MM.1S (cell line): ENCODE measurements around the gene DOK1.

Source experiments
- DNase-seq: peaks from one replicate; pipeline ENCODE4 v3.0.0-alpha.2; 2015
- H2AFZ ChIP-seq: fragments of 300-600 bp; sonication (generic); 2 replicates; pipeline ENCODE4 v1.6.0; 2016; ENCODE audit warnings: antibody characterized with exemption, low read length
- H3F3A ChIP-seq: fragments of 300-600 bp; sonication (generic); 2 replicates; pipeline ENCODE4 v1.6.1; 2016; ENCODE audit warnings: mild to moderate bottlenecking, antibody characterized with exemption, low read length, moderate library complexity, mixed read lengths; ENCODE audit not compliant: insufficient read depth
- H3K27ac ChIP-seq: fragments of 300-600 bp; sonication (generic); 2 replicates; pipeline ENCODE4 v1.5.1; 2016; ENCODE audit warnings: mild to moderate bottlenecking, low read length
- H3K27me3 ChIP-seq: fragments of 300-600 bp; sonication (generic); replicated peaks from 2 replicates; pipeline ENCODE4 v1.6.0; 2016; ENCODE audit warnings: low read length; ENCODE audit not compliant: insufficient read depth
- H3K36me3 ChIP-seq: fragments of 300-600 bp; sonication (generic); replicated peaks from 2 replicates; pipeline ENCODE4 v1.6.1; 2016; ENCODE audit warnings: mild to moderate bottlenecking, low read length, mixed read lengths; ENCODE audit not compliant: insufficient read depth
- H3K4me1 ChIP-seq: fragments of 300-600 bp; sonication (generic); 2 replicates; pipeline ENCODE4 v1.6.1; 2016; ENCODE audit warnings: low read length, mixed read lengths
- H3K4me2 ChIP-seq: fragments of 300-600 bp; sonication (generic); 2 replicates; pipeline ENCODE4 v1.6.0; 2016; ENCODE audit warnings: low read depth, low read length
- H3K4me3 ChIP-seq: fragments of 300-600 bp; sonication (generic); 2 replicates; pipeline ENCODE4 v1.5.1; 2016; ENCODE audit warnings: low read length, mixed read lengths
- H3K79me2 ChIP-seq: fragments of 300-600 bp; sonication (generic); 2 replicates; pipeline ENCODE4 v1.6.1; 2016; ENCODE audit warnings: mixed run types, low read length, mixed read lengths
- H3K9ac ChIP-seq: fragments of 300-600 bp; sonication (generic); 2 replicates; pipeline ENCODE4 v1.6.1; 2016; ENCODE audit warnings: low read length, mixed read lengths
- H3K9me2 ChIP-seq: fragments of 300-600 bp; sonication (generic); replicated peaks from 2 replicates; pipeline ENCODE4 v1.6.1; 2016; ENCODE audit warnings: mild to moderate bottlenecking, low read length, mixed read lengths; ENCODE audit not compliant: insufficient read depth
- H3K9me3 ChIP-seq: fragments of 300-600 bp; sonication (generic); replicated peaks from 2 replicates; pipeline ENCODE4 v1.6.1; 2016; ENCODE audit warnings: mild to moderate bottlenecking, low read length, mixed read lengths; ENCODE audit not compliant: insufficient read depth
- H4K20me1 ChIP-seq: fragments of 300-600 bp; sonication (generic); 2 replicates; pipeline ENCODE4 v1.6.1; 2016; ENCODE audit warnings: mild to moderate bottlenecking, low read length, moderate library complexity, mixed read lengths; ENCODE audit not compliant: insufficient read depth
- CTCF ChIP-seq: fragments of 300-600 bp; sonication (generic); IDR thresholded peaks from 2 replicates; pipeline ENCODE4 v1.5.1; 2016; ENCODE audit warnings: antibody characterized with exemption, low read length, mixed read lengths
- EZH2 ChIP-seq: fragments of 300-600 bp; sonication (generic); optimal IDR thresholded peaks from 2 replicates; pipeline ENCODE3; 2017; ENCODE audit warnings: low read depth, mild to moderate bottlenecking, antibody characterized with exemption, low read length, mixed read lengths
- EZH2phosphoT487 ChIP-seq: fragments of 300-600 bp; sonication (generic); IDR thresholded peaks from 2 replicates; pipeline ENCODE4 v1.6.1; 2018; ENCODE audit warnings: antibody characterized with exemption, low read length

Gene DOK1

DNA sequence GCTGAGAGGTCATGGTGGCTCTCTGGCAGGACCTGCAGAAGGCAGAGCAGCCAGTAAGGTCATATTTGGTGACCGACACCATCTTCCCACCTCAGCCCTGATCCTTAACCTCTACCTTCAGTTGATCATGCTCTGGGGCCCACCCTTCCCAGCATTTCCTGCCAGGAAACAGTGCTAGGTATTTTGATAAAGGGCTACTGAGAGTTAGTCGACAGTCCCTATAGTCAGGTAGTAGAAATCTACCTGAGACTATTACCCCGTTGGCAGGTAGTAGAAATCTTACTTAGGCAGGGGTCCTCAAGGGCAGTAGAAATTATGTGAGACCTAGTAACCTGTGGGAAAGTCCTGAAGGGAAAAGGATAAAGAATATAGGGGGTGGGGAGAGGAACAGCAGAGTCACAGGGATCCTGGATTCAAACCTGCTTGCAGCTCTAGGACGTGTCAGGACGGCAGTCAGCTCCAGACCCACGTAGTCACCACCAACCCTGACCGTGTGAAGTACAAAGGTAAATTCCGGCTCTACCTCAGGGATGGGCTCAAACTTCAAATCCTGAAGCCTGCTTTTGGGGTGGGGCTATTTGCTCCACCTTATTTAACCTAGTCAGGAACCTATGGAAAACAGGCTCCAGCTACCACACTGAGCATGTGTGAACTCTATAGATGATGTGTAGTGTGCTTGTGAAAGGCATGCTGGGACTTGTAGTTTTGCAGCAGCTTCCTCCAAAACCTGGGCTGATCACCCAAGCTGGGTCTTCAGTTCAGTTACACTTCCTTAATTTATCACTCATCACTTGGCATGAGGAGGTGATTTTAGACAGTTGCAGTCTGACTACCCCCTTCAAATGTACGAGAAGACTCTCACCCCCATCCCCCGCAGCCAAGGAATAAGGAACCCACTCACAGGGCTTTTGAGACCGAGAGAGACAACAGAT lies 28.5 kb upstream of the DOK1 start, which contains the start of gene DQX1:
DQX1 (minus strand) TSS at position 515 of the 932 bp plus-strand sequence; CDS start at position 13, 502 bp downstream.
- peak; percentile 34 for DNase-seq
- H3K27ac ChIP-seq = no peak within 1 kb of the TSS
- H3K4me1 ChIP-seq = peaks cover 14% of the 10 kb centered on the region
- no peaks in the 10 kb centered on the region for H3K9me2 ChIP-seq
- peaks cover 36% of the 10 kb centered on the region for H3K79me2 ChIP-seq
- H3K27me3 ChIP-seq = 0 out of 2 replicates have a peak, but pooled peaks cover 10% of the 10 kb centered on the region
- no peak within 1 kb of the TSS for H3K4me2 ChIP-seq
- H3K9me3 ChIP-seq = no peaks in the 10 kb centered on the region
- TF ChIP-seq CTCF = no peak
- TF ChIP-seq EZH2phosphoT487 = no peak
- TF ChIP-seq EZH2 = no peak
- H3K36me3 ChIP-seq = peaks cover 11% of the 10 kb centered on the region
- H3F3A ChIP-seq = peaks cover 15% of the 10 kb centered on the region; the same call in 1 of the 2 replicates
- no peak within 1 kb of the TSS for H3K9ac ChIP-seq
- H3K4me3 ChIP-seq = no peak within 1 kb of the TSS
- H2AFZ ChIP-seq = no peak within 1 kb of the TSS
- H4K20me1 ChIP-seq = no peaks in the 10 kb centered on the region

DNA sequence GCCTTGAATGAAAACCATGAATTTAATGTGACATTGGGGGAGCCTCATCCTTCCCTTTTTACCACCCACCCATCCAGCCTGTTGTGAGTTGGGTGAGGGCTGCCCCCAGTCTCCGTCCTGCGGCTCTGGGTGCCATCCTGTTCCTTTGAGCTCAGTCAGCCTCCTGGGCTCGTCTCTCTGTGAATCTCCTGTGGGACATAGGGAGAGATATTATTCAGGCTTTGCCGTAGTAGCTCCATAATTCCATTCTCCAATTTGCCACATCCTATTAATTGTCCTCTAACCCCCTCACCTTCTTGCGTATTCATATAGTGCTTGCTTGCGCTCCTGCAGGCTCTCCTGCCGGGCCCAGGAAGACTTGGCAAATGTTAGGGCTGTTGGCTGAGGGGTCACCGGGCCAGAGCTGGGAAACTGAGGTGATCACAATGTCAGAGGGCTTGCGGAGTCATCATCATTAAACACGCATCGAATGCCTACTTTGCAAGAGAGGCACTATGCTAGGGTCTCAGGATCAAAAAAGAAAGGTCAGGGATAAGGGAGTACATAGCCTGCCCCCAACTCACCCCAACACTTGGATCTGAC lies 27.8 kb upstream of the DOK1 start:
- no peaks in the 10 kb centered on the region for H3K9me2 ChIP-seq
- H3K36me3 ChIP-seq = peaks cover 11% of the 10 kb centered on the region

GRCh38 chr2:74527741-74528140 lies 26.8 kb upstream of the DOK1 start:
- no peak for TF ChIP-seq EZH2phosphoT487
- TF ChIP-seq CTCF = no peak
- TF ChIP-seq EZH2 = no peak
- no peaks in the 10 kb centered on the region for H3K9me3 ChIP-seq
- H3K4me3 ChIP-seq = no peak overlapping the region
- no peaks in the 10 kb centered on the region for H4K20me1 ChIP-seq
- H3K79me2 ChIP-seq = peaks cover 42% of the 10 kb centered on the region
- H3K27ac ChIP-seq = no peak overlapping the region
- peaks cover 14% of the 10 kb centered on the region for H3K4me1 ChIP-seq
- H3K36me3 ChIP-seq = peaks cover 11% of the 10 kb centered on the region
- no peak for DNase-seq
- 0 out of 2 replicates have a peak, but pooled peaks cover under 1% of the 10 kb centered on the region for H3K27me3 ChIP-seq
- H2AFZ ChIP-seq = no peak overlapping the region
- H3K9me2 ChIP-seq = no peaks in the 10 kb centered on the region
- H3K9ac ChIP-seq = no peak overlapping the region
- peaks cover 15% of the 10 kb centered on the region; the same call in 1 of the 2 replicates for H3F3A ChIP-seq
- peak overlapping the region; percentile 90; the same call in 1 of the 2 replicates for H3K4me2 ChIP-seq

More for the DNA sequence above, 27.8 kb upstream of the DOK1 start:
- Histone ChIP-seq H3F3A (peaks cover 15% of the 10 kb centered on the region; the same call in 1 of the 2 replicates), H3K27ac (no peak overlapping the region), H3K9ac (no peak overlapping the region), H3K9me3 (no peaks in the 10 kb centered on the region), H3K4me3 (no peak overlapping the region), H3K79me2 (peaks cover 42% of the 10 kb centered on the region), H3K4me2 (no peak overlapping the region), H4K20me1 (no peaks in the 10 kb centered on the region), H3K27me3 (0 out of 2 replicates have a peak, but pooled peaks cover 9% of the 10 kb centered on the region), H3K4me1 (peaks cover 14% of the 10 kb centered on the region), H2AFZ (no peak overlapping the region)
- no peak for DNase-seq
- no peak for TF ChIP-seq EZH2phosphoT487
- TF ChIP-seq CTCF = no peak
- no peak for TF ChIP-seq EZH2
